Measurements from ENCODE around the gene TMEM248.
"Not testable (repeated sequence)": the region's sequence is repeated elsewhere in the genome, so short reads cannot be mapped to it uniquely, and the experiment has no call there.

Gene TMEM248

DNA sequence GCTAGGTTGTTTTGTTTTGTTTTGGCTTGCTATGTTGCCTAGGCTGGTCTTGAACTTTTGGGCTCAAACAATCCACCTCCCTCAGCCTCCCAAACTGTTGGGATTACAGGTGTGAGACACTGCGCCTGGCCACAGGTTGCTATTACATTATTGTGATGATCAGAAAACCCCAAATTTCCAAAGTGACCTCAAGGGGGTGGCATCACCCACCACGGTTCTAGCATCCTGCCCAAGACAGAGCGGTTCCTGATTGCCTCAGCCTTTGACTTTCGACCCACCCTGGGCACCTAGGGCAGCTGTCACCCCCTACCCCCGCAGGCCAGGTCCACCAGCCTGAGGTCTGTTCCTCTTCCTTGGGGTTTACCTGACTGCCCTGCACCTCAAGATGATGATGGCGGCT lies 46.0 kb downstream of the TMEM248 start:
- Histone ChIP-seq H3K9ac (ENCODE audit: low read length) (no peak overlapping the region), H3K79me2 (ENCODE audit: low read length) (no peaks in the 10 kb centered on the region), H3K36me3 (replicated peaks; ENCODE audit: low read depth, low read length) (peaks cover 8% of the 10 kb centered on the region), H4K20me1 (ENCODE audit: insufficient read depth, low read length) (no peaks in the 10 kb centered on the region), H2AFZ (ENCODE audit: low read depth, low read length) (no peak overlapping the region), H3K27ac (ENCODE audit: low read length) (no peak overlapping the region), H3K27me3 (ENCODE audit: low read depth, low read length) (no peaks in the 10 kb centered on the region), H3K9me3 (ENCODE audit: insufficient read depth, low read length) (no peaks in the 10 kb centered on the region), H3K4me3 (ENCODE audit: low read length) (no peak overlapping the region), H3K4me2 (ENCODE audit: low read length) (no peak overlapping the region), H3K4me1 (ENCODE audit: low read length) (no peaks in the 10 kb centered on the region)
- TF ChIP-seq EZH2phosphoT487 (IDR thresholded peaks at IDR 0.05; ENCODE audit: low read depth) = no peak
- TF ChIP-seq, protein P1, sequence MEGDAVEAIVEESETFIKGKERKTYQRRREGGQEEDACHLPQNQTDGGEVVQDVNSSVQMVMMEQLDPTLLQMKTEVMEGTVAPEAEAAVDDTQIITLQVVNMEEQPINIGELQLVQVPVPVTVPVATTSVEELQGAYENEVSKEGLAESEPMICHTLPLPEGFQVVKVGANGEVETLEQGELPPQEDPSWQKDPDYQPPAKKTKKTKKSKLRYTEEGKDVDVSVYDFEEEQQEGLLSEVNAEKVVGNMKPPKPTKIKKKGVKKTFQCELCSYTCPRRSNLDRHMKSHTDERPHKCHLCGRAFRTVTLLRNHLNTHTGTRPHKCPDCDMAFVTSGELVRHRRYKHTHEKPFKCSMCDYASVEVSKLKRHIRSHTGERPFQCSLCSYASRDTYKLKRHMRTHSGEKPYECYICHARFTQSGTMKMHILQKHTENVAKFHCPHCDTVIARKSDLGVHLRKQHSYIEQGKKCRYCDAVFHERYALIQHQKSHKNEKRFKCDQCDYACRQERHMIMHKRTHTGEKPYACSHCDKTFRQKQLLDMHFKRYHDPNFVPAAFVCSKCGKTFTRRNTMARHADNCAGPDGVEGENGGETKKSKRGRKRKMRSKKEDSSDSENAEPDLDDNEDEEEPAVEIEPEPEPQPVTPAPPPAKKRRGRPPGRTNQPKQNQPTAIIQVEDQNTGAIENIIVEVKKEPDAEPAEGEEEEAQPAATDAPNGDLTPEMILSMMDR (IDR thresholded peaks at IDR 0.05; ENCODE audit: low read depth, low read length) = no peak

DNA sequence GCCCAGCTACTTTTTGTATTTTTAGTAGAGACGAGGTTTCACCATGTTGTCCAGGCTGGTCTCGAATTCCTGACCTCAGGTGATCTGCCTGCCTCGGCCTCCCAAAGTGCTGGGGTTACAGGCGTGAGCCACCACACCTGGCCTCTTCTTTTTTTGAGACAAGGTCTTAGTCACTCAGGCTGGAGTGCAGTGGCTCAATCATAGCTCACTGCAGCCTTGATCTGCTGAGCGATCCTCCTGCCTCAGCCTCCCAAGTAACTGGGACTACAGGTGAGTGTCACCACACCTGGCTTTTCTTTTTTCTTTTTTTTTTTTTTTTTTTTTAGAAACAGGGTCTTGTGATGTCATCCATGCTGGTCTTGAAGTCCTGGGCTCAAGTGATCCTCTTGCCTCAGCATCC lies 48.0 kb downstream of the TMEM248 start:
- not testable (repeated sequence) for H3K79me2 ChIP-seq (ENCODE audit: low read length); H3K4me1 ChIP-seq (ENCODE audit: low read length); H4K20me1 ChIP-seq (ENCODE audit: insufficient read depth, low read length); H3K4me3 ChIP-seq (ENCODE audit: low read length); H3K9ac ChIP-seq (ENCODE audit: low read length); H3K27ac ChIP-seq (ENCODE audit: low read length); H3K9me3 ChIP-seq (ENCODE audit: insufficient read depth, low read length); H3K27me3 ChIP-seq (ENCODE audit: low read depth, low read length); H3K36me3 ChIP-seq (replicated peaks; ENCODE audit: low read depth, low read length); H2AFZ ChIP-seq (ENCODE audit: low read depth, low read length); H3K4me2 ChIP-seq (ENCODE audit: low read length)

DNA sequence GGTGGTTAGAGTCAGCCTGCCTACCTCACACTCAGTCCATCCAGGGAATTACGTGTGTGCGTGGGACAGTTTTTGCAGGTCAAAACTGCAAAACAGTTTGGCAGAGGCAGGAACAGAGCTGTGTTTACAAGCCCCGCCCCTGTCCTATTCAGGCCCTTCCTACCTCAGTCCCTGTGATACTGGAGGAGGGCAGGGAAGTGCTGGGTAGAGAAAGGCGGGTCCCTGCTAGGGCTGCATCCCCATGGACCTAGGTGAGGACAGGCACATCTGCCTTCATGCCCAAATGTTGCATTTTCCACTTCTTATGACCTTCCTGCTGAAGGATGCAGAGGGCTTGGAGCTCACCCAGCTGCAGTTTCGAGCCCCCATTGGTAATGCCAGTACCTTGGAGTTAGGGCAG lies 49.3 kb downstream of the TMEM248 start:
- peaks cover 3% of the 10 kb centered on the region for H3K36me3 ChIP-seq (replicated peaks; ENCODE audit: low read depth, low read length)
- H3K4me1 ChIP-seq (ENCODE audit: low read length) = no peaks in the 10 kb centered on the region
- H3K27ac ChIP-seq (ENCODE audit: low read length) = no peak overlapping the region
- no peak overlapping the region for H2AFZ ChIP-seq (ENCODE audit: low read depth, low read length)
- H3K9ac ChIP-seq (ENCODE audit: low read length) = no peak overlapping the region
- H3K4me3 ChIP-seq (ENCODE audit: low read length) = no peak overlapping the region
- TF ChIP-seq EZH2phosphoT487 (IDR thresholded peaks at IDR 0.05; ENCODE audit: low read depth) = no peak
- TF ChIP-seq, protein P1 (IDR thresholded peaks at IDR 0.05; ENCODE audit: low read depth, low read length) = no peak
- no peaks in the 10 kb centered on the region for H3K79me2 ChIP-seq (ENCODE audit: low read length)
- H3K4me2 ChIP-seq (ENCODE audit: low read length) = no peak overlapping the region
- H3K9me3 ChIP-seq (ENCODE audit: insufficient read depth, low read length) = no peaks in the 10 kb centered on the region
- H3K27me3 ChIP-seq (ENCODE audit: low read depth, low read length) = no peaks in the 10 kb centered on the region
- no peaks in the 10 kb centered on the region for H4K20me1 ChIP-seq (ENCODE audit: insufficient read depth, low read length)

DNA sequence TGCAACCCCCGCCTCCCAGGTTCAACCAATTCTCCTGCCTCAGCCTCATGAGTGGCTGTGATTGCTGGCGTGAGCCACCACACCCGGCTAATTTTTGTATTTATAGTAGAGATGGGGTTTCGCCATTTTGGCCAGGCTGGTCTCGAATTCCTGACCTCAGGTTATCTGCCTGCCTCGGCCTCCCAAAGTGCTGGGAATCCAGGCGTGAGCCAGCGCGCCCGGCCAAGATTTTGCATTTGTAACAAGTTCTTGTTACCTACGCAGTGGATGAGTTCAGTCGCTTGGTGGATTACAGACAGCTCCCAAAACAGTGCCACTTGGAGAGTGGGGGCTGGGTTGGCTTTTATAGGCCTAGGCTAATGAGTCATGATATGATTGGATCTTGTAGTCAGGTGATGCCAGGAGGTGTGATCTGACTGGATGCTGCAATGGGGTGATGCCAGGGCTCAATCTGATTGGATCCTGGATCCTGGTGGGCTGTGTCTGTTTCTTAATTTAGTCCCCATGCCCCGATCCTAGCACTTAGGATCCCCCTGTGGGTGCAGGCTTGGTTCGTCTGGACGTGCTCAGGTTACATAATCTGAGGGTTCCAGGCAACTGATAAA lies 54.1 kb downstream of the TMEM248 start:
- Histone ChIP-seq H2AFZ (ENCODE audit: low read depth, low read length) (no peak overlapping the region), H3K79me2 (ENCODE audit: low read length) (no peaks in the 10 kb centered on the region), H3K4me2 (ENCODE audit: low read length) (no peak overlapping the region), H4K20me1 (ENCODE audit: insufficient read depth, low read length) (no peaks in the 10 kb centered on the region), H3K9me3 (ENCODE audit: insufficient read depth, low read length) (0 out of 2 replicates have a peak, but pooled peaks cover 4% of the 10 kb centered on the region), H3K27me3 (ENCODE audit: low read depth, low read length) (no peaks in the 10 kb centered on the region), H3K4me1 (ENCODE audit: low read length) (no peaks in the 10 kb centered on the region), H3K36me3 (replicated peaks; ENCODE audit: low read depth, low read length) (no peaks in the 10 kb centered on the region), H3K9ac (ENCODE audit: low read length) (no peak overlapping the region), H3K4me3 (ENCODE audit: low read length) (no peak overlapping the region), H3K27ac (ENCODE audit: low read length) (no peak overlapping the region)
- TF ChIP-seq, protein P1 (IDR thresholded peaks at IDR 0.05; ENCODE audit: low read depth, low read length) = no peak
- no peak for TF ChIP-seq EZH2phosphoT487 (IDR thresholded peaks at IDR 0.05; ENCODE audit: low read depth)

DNA sequence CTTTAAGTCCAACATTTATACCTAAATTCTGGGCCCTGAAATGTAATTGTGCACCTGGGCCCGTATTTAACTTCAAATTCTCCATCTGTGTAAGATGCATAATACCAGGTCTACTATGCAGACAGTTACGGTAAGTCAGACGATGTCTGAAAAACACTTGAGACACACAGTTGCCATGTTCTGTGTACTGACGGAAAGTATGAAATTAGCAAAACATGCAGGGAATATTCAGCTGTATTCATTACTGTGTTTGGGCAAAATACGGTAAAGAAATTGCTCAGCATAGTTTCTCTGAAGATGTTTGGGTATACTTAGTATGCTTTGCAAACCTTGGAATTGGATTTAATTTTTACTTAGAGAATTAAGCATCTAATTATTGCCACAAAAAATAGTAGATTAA lies 57.3 kb downstream of the TMEM248 start:
- H2AFZ ChIP-seq (ENCODE audit: low read depth, low read length); H3K4me3 ChIP-seq (ENCODE audit: low read length); H3K9ac ChIP-seq (ENCODE audit: low read length); H3K79me2 ChIP-seq (ENCODE audit: low read length); H3K36me3 ChIP-seq (replicated peaks; ENCODE audit: low read depth, low read length); H3K27me3 ChIP-seq (ENCODE audit: low read depth, low read length); H3K4me1 ChIP-seq (ENCODE audit: low read length); H3K27ac ChIP-seq (ENCODE audit: low read length); H3K9me3 ChIP-seq (ENCODE audit: insufficient read depth, low read length); H4K20me1 ChIP-seq (ENCODE audit: insufficient read depth, low read length); H3K4me2 ChIP-seq (ENCODE audit: low read length): not testable (repeated sequence)

DNA sequence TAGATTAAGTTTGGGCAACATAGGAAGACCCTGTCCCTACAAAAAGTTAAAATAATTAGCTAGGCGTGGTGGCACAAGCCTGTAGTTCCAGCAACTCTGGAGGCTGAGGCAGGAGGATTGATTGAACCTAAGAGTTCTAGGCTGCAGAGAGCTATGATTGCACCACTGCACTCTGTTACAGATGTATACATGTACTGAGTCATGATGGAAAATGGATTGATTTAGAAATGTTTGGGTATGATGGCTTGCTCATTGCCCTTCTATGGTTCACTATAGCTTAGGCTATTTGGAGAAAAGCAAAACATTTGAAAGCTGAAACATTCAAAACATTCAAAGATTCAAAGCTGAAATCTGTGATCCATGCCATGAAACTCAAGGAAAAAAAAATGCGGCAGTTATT lies 58.0 kb downstream of the TMEM248 start:
- H3K4me2 ChIP-seq (ENCODE audit: low read length); H2AFZ ChIP-seq (ENCODE audit: low read depth, low read length); H3K27ac ChIP-seq (ENCODE audit: low read length); H3K36me3 ChIP-seq (replicated peaks; ENCODE audit: low read depth, low read length); H3K79me2 ChIP-seq (ENCODE audit: low read length); H4K20me1 ChIP-seq (ENCODE audit: insufficient read depth, low read length); H3K4me3 ChIP-seq (ENCODE audit: low read length); H3K27me3 ChIP-seq (ENCODE audit: low read depth, low read length); H3K4me1 ChIP-seq (ENCODE audit: low read length); H3K9ac ChIP-seq (ENCODE audit: low read length); H3K9me3 ChIP-seq (ENCODE audit: insufficient read depth, low read length): not testable (repeated sequence)

DNA sequence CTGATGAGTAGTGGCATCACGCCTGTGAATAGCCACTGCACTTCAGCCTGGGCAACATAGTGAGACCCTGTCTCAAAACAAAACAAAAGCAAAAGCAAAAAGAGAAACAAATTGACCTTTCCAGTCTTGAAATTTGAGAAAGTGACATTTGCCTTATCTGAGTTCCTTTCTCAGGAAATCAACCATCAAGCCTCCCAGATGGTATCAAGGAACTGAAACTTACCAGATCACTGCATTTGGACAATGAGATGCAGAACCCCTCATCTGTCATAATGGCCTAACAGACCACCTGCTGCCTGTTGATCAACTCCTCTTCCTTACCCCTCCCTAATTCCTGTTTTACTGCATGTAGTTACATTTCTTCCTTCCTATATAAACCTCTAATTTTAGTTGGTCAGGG lies 59.3 kb downstream of the TMEM248 start:
- not testable (repeated sequence) for H3K36me3 ChIP-seq (replicated peaks; ENCODE audit: low read depth, low read length); H3K27me3 ChIP-seq (ENCODE audit: low read depth, low read length); H3K9me3 ChIP-seq (ENCODE audit: insufficient read depth, low read length); H3K79me2 ChIP-seq (ENCODE audit: low read length); H2AFZ ChIP-seq (ENCODE audit: low read depth, low read length); H3K4me3 ChIP-seq (ENCODE audit: low read length); H3K27ac ChIP-seq (ENCODE audit: low read length); H3K4me2 ChIP-seq (ENCODE audit: low read length); H3K9ac ChIP-seq (ENCODE audit: low read length); H3K4me1 ChIP-seq (ENCODE audit: low read length); H4K20me1 ChIP-seq (ENCODE audit: insufficient read depth, low read length)
